Measurements from ENCODE around the gene EFCC1.

The EFCC1 gene

DNA sequence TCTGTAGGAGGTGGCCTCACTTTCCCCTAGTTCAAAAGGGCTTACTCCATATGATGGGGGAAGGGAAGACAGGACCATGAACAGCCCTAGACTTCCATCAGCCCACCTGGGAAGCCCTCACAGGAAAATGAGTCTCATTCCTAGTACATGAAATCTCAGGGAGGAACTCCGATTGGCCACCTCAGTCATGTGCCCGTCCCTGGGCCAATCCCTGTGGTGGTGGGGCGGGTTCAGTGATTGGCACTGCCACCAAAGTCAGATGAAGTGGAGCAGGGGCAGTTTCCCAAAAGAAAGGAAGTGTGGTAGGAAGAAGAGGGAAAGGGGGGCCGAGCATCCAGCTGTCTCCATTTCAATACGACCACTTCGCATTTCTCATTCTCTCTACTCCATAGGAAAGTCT lies 33.5 kb downstream of the EFCC1 start:
- DNase-seq, result no peak

GRCh38 chr3:129035360-129036221 lies 34.5 kb downstream of the EFCC1 start:
- DNase-seq, result no peak

DNA sequence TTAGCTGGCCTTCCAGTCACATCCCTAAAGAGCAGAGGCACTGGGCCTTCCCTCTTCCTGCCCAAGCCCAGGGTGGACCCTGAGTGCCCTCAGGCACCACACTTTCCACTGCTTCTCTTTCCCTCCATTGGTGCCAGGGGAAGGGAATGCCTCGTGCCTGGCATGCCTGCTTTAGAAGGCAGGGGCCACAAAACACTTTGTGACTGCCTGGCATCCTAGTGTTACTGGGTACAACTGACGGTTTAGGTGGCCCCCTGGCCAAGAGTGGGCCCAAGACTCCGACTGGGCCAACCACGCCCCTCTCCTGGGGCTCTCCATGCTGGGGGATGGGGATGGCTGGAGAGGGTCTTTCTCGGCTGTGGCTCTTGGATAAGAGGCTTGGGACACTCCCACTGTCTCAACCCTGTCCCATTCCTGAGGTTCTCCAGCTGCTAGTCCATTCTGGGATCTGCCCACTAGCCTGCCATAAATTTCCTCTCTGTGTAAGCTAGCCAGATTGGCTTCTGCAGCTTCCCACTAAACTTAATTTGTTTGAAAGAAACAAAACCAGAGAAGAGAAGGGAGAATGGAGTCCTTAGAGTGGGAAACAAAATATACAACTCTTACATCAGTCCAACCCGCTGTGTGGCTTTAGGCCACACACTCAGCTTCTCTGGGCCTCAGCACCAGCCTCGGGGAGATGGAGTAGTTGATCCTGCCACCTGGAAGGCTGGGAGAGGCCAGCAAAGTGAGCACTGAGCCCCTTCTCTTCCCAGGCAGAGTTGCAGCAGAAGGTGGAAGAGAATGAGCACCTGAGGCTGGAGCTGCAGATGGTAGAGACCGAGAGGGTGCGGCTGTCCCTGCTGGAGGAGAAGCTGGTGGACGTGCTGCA lies 35.4 kb downstream of the EFCC1 start:
- DNase-seq, result no peak

DNA sequence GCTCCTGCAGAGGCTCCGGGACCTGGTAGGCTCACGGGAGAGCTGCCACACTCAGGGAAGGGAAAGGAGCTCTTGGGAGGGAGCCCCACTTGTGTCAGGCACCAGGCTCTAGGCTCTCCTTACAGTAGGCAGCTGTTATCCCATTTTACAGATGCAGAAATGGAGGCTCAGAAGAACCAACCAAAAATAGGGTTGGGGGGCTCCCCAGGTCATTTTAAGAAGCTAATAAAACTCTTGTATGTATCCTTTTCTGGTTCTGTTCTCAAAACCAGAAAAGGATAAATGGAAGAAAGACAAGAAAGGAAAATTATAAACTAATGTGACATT lies 36.0 kb downstream of the EFCC1 start:
- no peak for DNase-seq

DNA sequence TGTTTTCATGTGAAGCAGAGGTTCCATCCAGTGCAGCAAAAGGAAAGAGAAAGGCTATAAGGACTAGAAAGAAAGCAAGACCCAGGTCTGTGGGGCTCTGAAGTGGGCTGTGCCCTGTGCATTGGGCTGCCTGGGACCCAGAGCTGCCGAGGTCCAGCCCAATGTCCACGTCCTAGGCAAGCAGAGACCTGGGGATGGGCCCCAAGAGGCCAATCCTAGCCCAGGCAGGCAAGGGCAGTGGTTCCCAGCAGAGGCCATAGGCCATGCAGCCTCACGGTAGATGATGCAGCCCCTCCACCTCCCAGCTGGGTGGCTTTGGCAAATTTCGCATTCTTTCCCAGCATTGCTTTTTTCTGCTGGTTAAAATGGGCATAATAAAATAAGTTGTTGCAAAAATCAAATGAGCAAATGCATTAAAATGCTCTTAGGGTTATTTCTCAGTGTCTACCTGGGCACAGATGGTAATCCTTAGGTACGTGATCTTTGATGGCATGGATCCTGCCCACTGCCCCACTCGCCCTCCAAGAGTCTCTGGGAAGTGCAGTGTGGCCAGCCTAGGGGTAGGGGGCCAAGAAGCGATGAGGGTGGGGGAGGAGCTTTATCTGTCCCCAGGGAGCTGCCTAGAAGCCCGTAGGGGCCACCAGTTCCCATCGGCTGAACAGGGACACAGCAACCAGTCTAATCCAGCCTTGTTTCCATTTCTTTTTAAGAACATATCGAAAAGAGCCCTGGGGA lies 37.2 kb downstream of the EFCC1 start:
- no peak for DNase-seq

GRCh38 chr3:129039271-129040038 lies 38.4 kb downstream of the EFCC1 start:
- DNase-seq, result peak; percentile 73 to 96

- no peak for DNase-seq
Observed at GRCh38 chr3:129040039-129040336, 38.9 kb downstream of the EFCC1 start.

- no peak for DNase-seq
Observed at GRCh38 chr3:129040579-129041300, 39.6 kb downstream of the EFCC1 start.

DNA sequence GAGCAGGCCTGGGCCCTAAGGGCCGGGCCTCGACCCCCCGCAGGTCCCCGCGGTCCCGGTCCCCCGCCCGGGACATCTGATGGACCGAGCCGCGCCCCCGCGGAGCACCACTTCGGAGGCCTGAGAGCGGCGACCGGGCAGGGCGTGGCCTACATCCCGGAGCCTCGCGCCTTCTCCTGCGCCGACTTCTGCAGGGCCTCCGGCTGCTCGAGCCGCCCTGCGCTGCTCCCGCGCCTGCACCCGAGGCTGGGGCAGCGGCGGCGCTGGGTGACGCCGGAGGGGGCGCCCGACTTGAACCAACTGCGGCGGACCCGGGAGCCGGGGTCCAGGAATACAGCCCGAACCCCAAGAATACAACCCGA lies 44.6 kb downstream of the EFCC1 start:
- no peak for DNase-seq

- DNase-seq, result no peak
Observed at GRCh38 chr3:129046037-129046731, 45.1 kb downstream of the EFCC1 start.

GRCh38 chr3:129046732-129047552 lies 45.8 kb downstream of the EFCC1 start:
- no peak for DNase-seq

GRCh38 chr3:129047553-129047839 lies 46.4 kb downstream of the EFCC1 start:
- DNase-seq, result no peak

- DNase-seq, result no peak
Observed at GRCh38 chr3:129050556-129051295, 49.6 kb downstream of the EFCC1 start.

- no peak for DNase-seq
Observed at GRCh38 chr3:129051871-129052340, 50.8 kb downstream of the EFCC1 start.

GRCh38 chr3:129052675-129053074 lies 51.6 kb downstream of the EFCC1 start:
- no peak for DNase-seq

GRCh38 chr3:129054605-129055104 lies 53.6 kb downstream of the EFCC1 start:
- DNase-seq, result no peak

DNA sequence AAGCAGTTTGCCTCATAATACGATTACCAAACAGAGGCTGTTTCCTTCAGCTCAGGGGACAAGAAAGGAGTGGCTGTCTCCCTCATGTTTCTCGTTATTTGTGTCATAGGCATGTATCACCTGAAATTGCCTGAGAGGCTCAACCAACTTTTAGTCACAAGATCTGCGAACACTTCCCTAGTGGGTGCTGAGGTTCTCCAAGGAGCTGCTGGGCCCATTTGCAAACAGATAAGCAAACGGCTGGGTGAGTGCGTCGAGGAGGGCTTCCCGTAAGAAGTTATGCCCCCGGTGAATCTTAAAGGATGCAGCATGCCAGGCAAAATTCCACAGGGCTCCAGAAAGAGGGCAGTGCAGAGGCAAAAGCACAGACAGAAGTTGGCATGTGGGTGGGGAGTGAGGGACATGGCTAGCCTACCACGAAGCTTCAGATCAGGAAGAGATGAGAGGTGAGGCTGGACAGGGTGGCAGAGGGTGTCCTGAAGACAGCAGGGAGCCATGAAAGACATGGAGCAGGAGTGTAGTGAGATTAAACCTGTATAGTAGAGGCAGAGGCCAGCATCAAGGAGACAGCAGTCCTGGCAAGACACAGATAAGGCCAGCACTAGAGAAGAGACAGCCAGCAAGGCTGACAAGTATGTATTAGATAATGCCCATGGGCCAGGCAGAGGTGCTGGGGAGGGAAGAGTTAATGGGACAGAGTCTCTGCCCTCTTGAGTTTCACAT lies 55.5 kb downstream of the EFCC1 start:
- DNase-seq, result peak in 1 of 2 experiments; percentile 19

- no peak for DNase-seq
Observed at GRCh38 chr3:129057249-129057648, 56.1 kb downstream of the EFCC1 start.
